GOT3 (cell line): ENCODE data around the gene PPP1CC.
"Not testable (repeated sequence)": the region's sequence is repeated elsewhere in the genome, so short reads cannot be mapped to it uniquely, and the experiment has no call there.

Experiments
- DNase-seq: peaks from one replicate; lab custom pipeline; 2025; ENCODE audit warnings: mixed read lengths; lab: John Stamatoyannopoulos, UW

Gene PPP1CC

GRCh38 chr12:110725267-110725666 is 17.4 kb downstream of the PPP1CC start:
- no peak for DNase-seq

GRCh38 chr12:110722892-110723291 is 19.8 kb downstream of the PPP1CC start:
- DNase-seq = not testable (repeated sequence)

- DNase-seq = no peak
Measured at GRCh38 chr12:110721570-110721969, 21.1 kb downstream of the PPP1CC start.

- no peak for DNase-seq
Measured at GRCh38 chr12:110720516-110720915, 22.2 kb downstream of the PPP1CC start.

- no peak for DNase-seq
Measured at GRCh38 chr12:110718222-110718908, 24.3 kb downstream of the PPP1CC start.

GRCh38 chr12:110717037-110717436 is 25.7 kb downstream of the PPP1CC start:
- DNase-seq = no peak

GRCh38 chr12:110708917-110709316 is 33.8 kb downstream of the PPP1CC start:
- no peak for DNase-seq

GRCh38 chr12:110705309-110705708 is 37.4 kb downstream of the PPP1CC start:
- no peak for DNase-seq

GRCh38 chr12:110704750-110705149 is 37.9 kb downstream of the PPP1CC start:
- DNase-seq = no peak

- no peak for DNase-seq
Measured at GRCh38 chr12:110704231-110704630, 38.5 kb downstream of the PPP1CC start.

GRCh38 chr12:110702081-110702480 is 40.6 kb downstream of the PPP1CC start:
- DNase-seq = no peak

- DNase-seq = no peak
Measured at GRCh38 chr12:110699591-110700445, 42.9 kb downstream of the PPP1CC start.

GRCh38 chr12:110698171-110698902 is 44.4 kb downstream of the PPP1CC start:
- DNase-seq = no peak

- DNase-seq = no peak
Measured at GRCh38 chr12:110697236-110697635, 45.5 kb downstream of the PPP1CC start.

- DNase-seq = no peak
Measured at GRCh38 chr12:110696283-110696682, 46.4 kb downstream of the PPP1CC start.

GRCh38 chr12:110694330-110694901 is 48.3 kb downstream of the PPP1CC start:
- DNase-seq = no peak

GRCh38 chr12:110693731-110694130 is 49.0 kb downstream of the PPP1CC start:
- DNase-seq = no peak

GRCh38 chr12:110690127-110690430 is 52.6 kb downstream of the PPP1CC start:
- DNase-seq = no peak

GRCh38 chr12:110689281-110690126 is 53.2 kb downstream of the PPP1CC start:
- DNase-seq = no peak

- DNase-seq = no peak
Measured at GRCh38 chr12:110688446-110689280, 54.0 kb downstream of the PPP1CC start, which contains the start of gene HVCN1. Gene HVCN1 (minus strand): TSS chr12:110689115. CDS start chr12:110683245, 5,870 bp downstream.
